Uterus (tissue), 2 donors: Measurements from ENCODE around the gene SAE1.

Source experiments
- POLR2A ChIP-seq, 2 donors: fragments of 450-650 bp; IDR thresholded peaks; one replicate each; pipeline ENCODE4 v1.6.1; 2016; ENCODE audit warnings: antibody characterized with exemption in 2 of 2, mild to moderate bottlenecking in 1 of 2, moderate library complexity in 1 of 2
- TF ChIP-seq, protein P1 (sequence below), 4 experiments: fragments of 200-600 bp in 2 of 4; fragments of 450-650 bp in 2 of 4; sonication (generic) in 2 of 4; IDR thresholded peaks; one replicate each; pipeline ENCODE4 v1.5.1; 2016 to 2019; ENCODE audit warnings: antibody characterized with exemption in 4 of 4, mild to moderate bottlenecking in 2 of 4, moderate library complexity in 1 of 4

GRCh38 chr19:47225746-47226425 lies 95.3 kb downstream of the SAE1 start:
- TF ChIP-seq, protein P1, sequence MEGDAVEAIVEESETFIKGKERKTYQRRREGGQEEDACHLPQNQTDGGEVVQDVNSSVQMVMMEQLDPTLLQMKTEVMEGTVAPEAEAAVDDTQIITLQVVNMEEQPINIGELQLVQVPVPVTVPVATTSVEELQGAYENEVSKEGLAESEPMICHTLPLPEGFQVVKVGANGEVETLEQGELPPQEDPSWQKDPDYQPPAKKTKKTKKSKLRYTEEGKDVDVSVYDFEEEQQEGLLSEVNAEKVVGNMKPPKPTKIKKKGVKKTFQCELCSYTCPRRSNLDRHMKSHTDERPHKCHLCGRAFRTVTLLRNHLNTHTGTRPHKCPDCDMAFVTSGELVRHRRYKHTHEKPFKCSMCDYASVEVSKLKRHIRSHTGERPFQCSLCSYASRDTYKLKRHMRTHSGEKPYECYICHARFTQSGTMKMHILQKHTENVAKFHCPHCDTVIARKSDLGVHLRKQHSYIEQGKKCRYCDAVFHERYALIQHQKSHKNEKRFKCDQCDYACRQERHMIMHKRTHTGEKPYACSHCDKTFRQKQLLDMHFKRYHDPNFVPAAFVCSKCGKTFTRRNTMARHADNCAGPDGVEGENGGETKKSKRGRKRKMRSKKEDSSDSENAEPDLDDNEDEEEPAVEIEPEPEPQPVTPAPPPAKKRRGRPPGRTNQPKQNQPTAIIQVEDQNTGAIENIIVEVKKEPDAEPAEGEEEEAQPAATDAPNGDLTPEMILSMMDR (IDR thresholded peaks at IDR 0.05): peak; percentile 14 to 75 (median 72)
- TF ChIP-seq POLR2A (IDR thresholded peaks at IDR 0.05): peak; percentile 100
